Neural cell (in vitro differentiated cells): Measurements from ENCODE around the gene AHI1. TPM values are rescaled to one million over a fixed set of nuclear protein-coding genes. Genes with fewer than 3 reads are reported as not detected.

Experiments
- H2AFZ ChIP-seq: fragments of 200-600, 300-800 bp; sonication (generic), shearing (Covaris generic); 2 replicates; pipeline ENCODE4 v1.6.0; 2014; ENCODE audit warnings: low read depth, mild to moderate bottlenecking, antibody characterized with exemption, low read length, moderate library complexity
- H3F3A ChIP-seq: fragments of 200-600 bp; shearing (Covaris generic); 2 replicates; pipeline ENCODE4 v1.6.1; 2016; ENCODE audit warnings: mild to moderate bottlenecking, moderate library complexity, mixed read lengths, antibody characterized with exemption, low read length; ENCODE audit not compliant: insufficient read depth, poor library complexity, severe bottlenecking
- H3K27ac ChIP-seq: fragments of 200-600, 300-800 bp; sonication (generic), shearing (Covaris generic); 2 replicates; pipeline ENCODE4 v1.5.1; 2014; ENCODE audit warnings: mild to moderate bottlenecking, low read length, moderate library complexity
- H3K27me3 ChIP-seq: fragments of 300-800, 200-600 bp; sonication (generic), shearing (Covaris generic); 2 replicates; pipeline ENCODE4 v1.6.0; 2014; ENCODE audit warnings: mild to moderate bottlenecking, low read depth, low read length, moderate library complexity; ENCODE audit not compliant: insufficient read depth
- H3K36me3 ChIP-seq: fragments of 300-800, 200-600 bp; sonication (generic), shearing (Covaris generic); 2 replicates; pipeline ENCODE4 v1.5.1; 2014; ENCODE audit warnings: mild to moderate bottlenecking, antibody characterized with exemption, low read length, moderate library complexity; ENCODE audit not compliant: insufficient read depth
- H3K4me2 ChIP-seq: fragments of 300-800, 200-600 bp; sonication (generic), shearing (Covaris generic); 2 replicates; pipeline ENCODE4 v1.6.0; 2014; ENCODE audit warnings: mild to moderate bottlenecking, low read length
- H3K4me3 ChIP-seq: fragments of 300-800, 200-600 bp; sonication (generic), shearing (Covaris generic); 2 replicates; pipeline ENCODE4 v1.5.1; 2014; ENCODE audit warnings: mild to moderate bottlenecking, low read length, moderate library complexity
- H3K79me2 ChIP-seq: fragments of 200-600 bp; shearing (Covaris generic); replicated peaks from 2 replicates; pipeline ENCODE4 v1.6.0; 2014; ENCODE audit warnings: mild to moderate bottlenecking, low read length, moderate library complexity; ENCODE audit not compliant: insufficient read depth
- H3K9ac ChIP-seq: fragments of 300-800, 200-600 bp; sonication (generic), shearing (Covaris generic); 2 replicates; pipeline ENCODE4 v1.6.1; 2016; ENCODE audit warnings: mild to moderate bottlenecking, low read length, mixed read lengths
- H3K9me2 ChIP-seq: fragments of 200-600 bp; shearing (Covaris generic); 2 replicates; pipeline ENCODE4 v1.6.1; 2016; ENCODE audit warnings: mild to moderate bottlenecking, low read length, mixed read lengths; ENCODE audit not compliant: insufficient read depth
- H3K9me3 ChIP-seq: fragments of 200-600, 300-800 bp; sonication (generic), shearing (Covaris generic); 2 replicates; pipeline ENCODE4 v1.6.1; 2016; ENCODE audit warnings: mild to moderate bottlenecking, mixed run types, low read length, moderate library complexity, mixed read lengths
- H4K20me1 ChIP-seq: fragments of 200-600 bp; shearing (Covaris generic); 2 replicates; pipeline ENCODE4 v1.6.1; 2016; ENCODE audit warnings: mild to moderate bottlenecking, mixed run types; ENCODE audit not compliant: insufficient read depth
- CTCF ChIP-seq: fragments of 450-650 bp; IDR thresholded peaks from 2 replicates; pipeline ENCODE4 v1.5.1; 2014; ENCODE audit warnings: antibody characterized with exemption, mild to moderate bottlenecking, moderate library complexity; ENCODE audit not compliant: poor library complexity, severe bottlenecking
- EP300 ChIP-seq: fragments of 450-650 bp; conservative IDR thresholded peaks from 2 replicates; pipeline ENCODE4 v1.6.1; 2014; ENCODE audit warnings: antibody characterized with exemption, mild to moderate bottlenecking, moderate library complexity; ENCODE audit not compliant: poor library complexity, severe bottlenecking
- EZH2 ChIP-seq: fragments of 200-600, 300-800 bp; shearing (Covaris generic), sonication (generic); IDR thresholded peaks from 2 replicates; pipeline ENCODE4 v1.6.1; 2014; ENCODE audit warnings: antibody characterized with exemption, low read length, borderline replicate concordance, mild to moderate bottlenecking; ENCODE audit not compliant: insufficient read depth, poor library complexity, severe bottlenecking
- MXI1 ChIP-seq: fragments of 450-650 bp; conservative IDR thresholded peaks from 2 replicates; pipeline ENCODE4 v1.6.1; 2014; ENCODE audit warnings: antibody characterized with exemption, mild to moderate bottlenecking; ENCODE audit not compliant: poor library complexity, severe bottlenecking
- POLR2AphosphoS5 ChIP-seq: IDR thresholded peaks from 2 replicates; pipeline ENCODE4 v1.6.1; 2012
- RAD21 ChIP-seq: fragments of 450-650 bp; conservative IDR thresholded peaks from 2 replicates; pipeline ENCODE4 v1.6.1; 2014; ENCODE audit warnings: antibody characterized with exemption, mild to moderate bottlenecking, moderate library complexity
- REST ChIP-seq: IDR thresholded peaks from 2 replicates; pipeline ENCODE4 v1.6.1; 2012; ENCODE audit warnings: borderline replicate concordance
- SMC3 ChIP-seq: fragments of 450-650 bp; conservative IDR thresholded peaks from 2 replicates; pipeline ENCODE4 v1.6.1; 2014; ENCODE audit warnings: antibody characterized with exemption, mild to moderate bottlenecking, moderate library complexity; ENCODE audit not compliant: poor library complexity
- TAF1 ChIP-seq: IDR thresholded peaks from 2 replicates; pipeline ENCODE4 v1.6.1; 2012; ENCODE audit warnings: low read depth
- polyA plus RNA-seq: library from polyadenylated mRNA; depleted of rRNA; stranded (reverse); fragments of >200 nt; gene quantifications from 2 replicates; pipeline ENCODE4 v1.2.3, GENCODE V29; 2014

AHI1 gene
- polyA plus RNA-seq, 1 donor from 2014 or later = 58.2 TPM

GRCh38 chr6:135537741-135538301 is 40.3 kb upstream of the AHI1 start:
- Histone ChIP-seq H3K4me2 (no peak overlapping the region), H3K79me2 (no peaks in the 10 kb centered on the region), H3K9ac (no peak overlapping the region), H2AFZ (no peak overlapping the region), H3F3A (no peaks in the 10 kb centered on the region), H3K9me3 (no peaks in the 10 kb centered on the region), H3K36me3 (no peaks in the 10 kb centered on the region), H4K20me1 (no peaks in the 10 kb centered on the region), H3K27me3 (no peaks in the 10 kb centered on the region), H3K27ac (no peak overlapping the region), H3K9me2 (no peaks in the 10 kb centered on the region), H3K4me3 (no peak overlapping the region)
- no peak for TF ChIP-seq POLR2AphosphoS5
- no peak for TF ChIP-seq RAD21
- TF ChIP-seq TAF1 = no peak
- no peak for TF ChIP-seq SMC3

- H3K9ac ChIP-seq = no peak overlapping the region
- H3K36me3 ChIP-seq = no peaks in the 10 kb centered on the region
- no peak overlapping the region for H3K27ac ChIP-seq
- H3K4me3 ChIP-seq = no peak overlapping the region
- no peak for TF ChIP-seq MXI1
- peak; percentile 80 for TF ChIP-seq CTCF
- TF ChIP-seq EP300 = no peak
- TF ChIP-seq POLR2AphosphoS5 = no peak
- peak; percentile 77 for TF ChIP-seq RAD21
- TF ChIP-seq EZH2 = no peak
- peak; percentile 84 for TF ChIP-seq SMC3
- TF ChIP-seq TAF1 = no peak
- no peak for TF ChIP-seq REST
- no peak overlapping the region for H2AFZ ChIP-seq
- no peaks in the 10 kb centered on the region for H3K9me2 ChIP-seq
- H3K9me3 ChIP-seq = no peaks in the 10 kb centered on the region
- no peaks in the 10 kb centered on the region for H3K27me3 ChIP-seq
- H3F3A ChIP-seq = no peaks in the 10 kb centered on the region
- H4K20me1 ChIP-seq = no peaks in the 10 kb centered on the region
- no peak overlapping the region for H3K4me2 ChIP-seq
- no peaks in the 10 kb centered on the region for H3K79me2 ChIP-seq
Measured at GRCh38 chr6:135535989-135536414, 38.5 kb upstream of the AHI1 start.
